Skin epidermis (tissue), 12 donors: ENCODE results near the gene STK17A.
"Not testable (repeated sequence)": the region's sequence is repeated elsewhere in the genome, so short reads cannot be mapped to it uniquely, and the experiment has no call there.

ENCODE experiments used
- H3K27ac ChIP-seq, 21 experiments: fragments of 200-600 bp; sonication (generic) in 11 of 21; one replicate each; pipeline ENCODE4 v1.5.0; 2020; ENCODE audit warnings: mild to moderate bottlenecking in 3 of 21, inconsistent platforms in 2 of 21, moderate library complexity in 2 of 21
- H3K4me3 ChIP-seq, 7 experiments: fragments of 200-600 bp; sonication (generic) in 2 of 7; one replicate each; pipeline ENCODE4 v1.5.0; 2020; ENCODE audit warnings: inconsistent platforms in 2 of 7, mild to moderate bottlenecking in 2 of 7, moderate library complexity in 1 of 7

The STK17A gene

GRCh38 chr7:43591558-43592180 lies 8.8 kb downstream of the STK17A start:
- Histone ChIP-seq H3K27ac (peak overlapping the region in 3 of 21 experiments; percentile 8 to 56 (median 15)), H3K4me3 (no peak overlapping the region)

- no peak overlapping the region for H3K4me3 ChIP-seq
- H3K27ac ChIP-seq: peak overlapping the region in 1 of 21 experiments; percentile 56
Measured at GRCh38 chr7:43592326-43592725, 9.4 kb downstream of the STK17A start.

GRCh38 chr7:43593010-43593409 lies 10.1 kb downstream of the STK17A start:
- Histone ChIP-seq H3K4me3 (no peak overlapping the region), H3K27ac (no peak overlapping the region)

GRCh38 chr7:43594020-43594419 lies 11.1 kb downstream of the STK17A start:
- H3K27ac ChIP-seq: no peak overlapping the region

GRCh38 chr7:43596426-43596825 lies 13.5 kb downstream of the STK17A start:
- H3K4me3 ChIP-seq, H3K27ac ChIP-seq: not testable (repeated sequence)

More at GRCh38 chr7:43594020-43594419, 11.1 kb downstream of the STK17A start:
- no peak overlapping the region for H3K4me3 ChIP-seq

- Histone ChIP-seq H3K27ac (no peak overlapping the region), H3K4me3 (no peak overlapping the region)
Measured at GRCh38 chr7:43600056-43600455, 17.1 kb downstream of the STK17A start.

- Histone ChIP-seq H3K4me3 (no peak overlapping the region), H3K27ac (no peak overlapping the region)
Measured at GRCh38 chr7:43602256-43602655, 19.3 kb downstream of the STK17A start.

- Histone ChIP-seq H3K4me3 (no peak overlapping the region), H3K27ac (no peak overlapping the region)
Measured at GRCh38 chr7:43604251-43604650, 21.3 kb downstream of the STK17A start.

GRCh38 chr7:43609097-43609496 lies 26.2 kb downstream of the STK17A start:
- Histone ChIP-seq H3K4me3 (no peak overlapping the region), H3K27ac (no peak overlapping the region)

GRCh38 chr7:43612128-43612527 lies 29.2 kb downstream of the STK17A start:
- no peak overlapping the region for H3K4me3 ChIP-seq

GRCh38 chr7:43612599-43613589 lies 30.0 kb downstream of the STK17A start:
- Histone ChIP-seq H3K27ac (peak overlapping the region in 9 of 21 experiments; percentile 0 to 72 (median 32)), H3K4me3 (no peak overlapping the region)

More at GRCh38 chr7:43612128-43612527, 29.2 kb downstream of the STK17A start:
- H3K27ac ChIP-seq: peak overlapping the region in 10 of 21 experiments; percentile 5 to 72 (median 36)

GRCh38 chr7:43615558-43616145 lies 32.7 kb downstream of the STK17A start:
- Histone ChIP-seq H3K27ac (no peak overlapping the region), H3K4me3 (no peak overlapping the region)

- no peak overlapping the region for H3K4me3 ChIP-seq
- no peak overlapping the region for H3K27ac ChIP-seq
Measured at GRCh38 chr7:43616977-43617376, 34.1 kb downstream of the STK17A start.

- Histone ChIP-seq H3K4me3 (no peak overlapping the region), H3K27ac (peak overlapping the region in 1 of 21 experiments; percentile 1)
Measured at GRCh38 chr7:43618073-43618472, 35.2 kb downstream of the STK17A start.

- no peak overlapping the region for H3K27ac ChIP-seq
- H3K4me3 ChIP-seq: no peak overlapping the region
Measured at GRCh38 chr7:43619213-43620012, 36.5 kb downstream of the STK17A start.

- Histone ChIP-seq H3K4me3 (no peak overlapping the region), H3K27ac (peak overlapping the region in 1 of 21 experiments; percentile 20)
Measured at GRCh38 chr7:43621729-43622448, 39.0 kb downstream of the STK17A start.

- peak overlapping the region in 1 of 21 experiments; percentile 3 for H3K27ac ChIP-seq
- H3K4me3 ChIP-seq: no peak overlapping the region
Measured at GRCh38 chr7:43624156-43624555, 41.2 kb downstream of the STK17A start.

GRCh38 chr7:43625453-43625852 lies 42.5 kb downstream of the STK17A start:
- peak overlapping the region in 1 of 21 experiments; percentile 47 for H3K27ac ChIP-seq
- no peak overlapping the region for H3K4me3 ChIP-seq

- Histone ChIP-seq H3K27ac (peak overlapping the region in 1 of 21 experiments; percentile 47), H3K4me3 (no peak overlapping the region)
Measured at GRCh38 chr7:43625980-43626379, 43.1 kb downstream of the STK17A start.
